Measurements from ENCODE around the gene DAPK2. TPM values are rescaled to one million over a fixed set of nuclear protein-coding genes. Genes with fewer than 3 reads are reported as not detected.

Gene DAPK2
- total RNA-seq, 4 donors from 2014 or later = 15.5 to 112 (median 57.5) TPM

- TF ChIP-seq CTCF (IDR thresholded peaks at IDR 0.05; ENCODE audit: low read depth) = no peak
Observed at GRCh38 chr15:64089543-64090280, 43.4 kb upstream of the DAPK2 start.

GRCh38 chr15:64082757-64083156 lies 36.5 kb upstream of the DAPK2 start:
- no peak for TF ChIP-seq CTCF (IDR thresholded peaks at IDR 0.05; ENCODE audit: low read depth)

GRCh38 chr15:64072812-64073211 lies 26.5 kb upstream of the DAPK2 start:
- no peak for TF ChIP-seq CTCF (IDR thresholded peaks at IDR 0.05; ENCODE audit: low read depth)

- TF ChIP-seq CTCF (IDR thresholded peaks at IDR 0.05; ENCODE audit: low read depth) = no peak
Observed at GRCh38 chr15:64071931-64072765, 25.9 kb upstream of the DAPK2 start.

DNA sequence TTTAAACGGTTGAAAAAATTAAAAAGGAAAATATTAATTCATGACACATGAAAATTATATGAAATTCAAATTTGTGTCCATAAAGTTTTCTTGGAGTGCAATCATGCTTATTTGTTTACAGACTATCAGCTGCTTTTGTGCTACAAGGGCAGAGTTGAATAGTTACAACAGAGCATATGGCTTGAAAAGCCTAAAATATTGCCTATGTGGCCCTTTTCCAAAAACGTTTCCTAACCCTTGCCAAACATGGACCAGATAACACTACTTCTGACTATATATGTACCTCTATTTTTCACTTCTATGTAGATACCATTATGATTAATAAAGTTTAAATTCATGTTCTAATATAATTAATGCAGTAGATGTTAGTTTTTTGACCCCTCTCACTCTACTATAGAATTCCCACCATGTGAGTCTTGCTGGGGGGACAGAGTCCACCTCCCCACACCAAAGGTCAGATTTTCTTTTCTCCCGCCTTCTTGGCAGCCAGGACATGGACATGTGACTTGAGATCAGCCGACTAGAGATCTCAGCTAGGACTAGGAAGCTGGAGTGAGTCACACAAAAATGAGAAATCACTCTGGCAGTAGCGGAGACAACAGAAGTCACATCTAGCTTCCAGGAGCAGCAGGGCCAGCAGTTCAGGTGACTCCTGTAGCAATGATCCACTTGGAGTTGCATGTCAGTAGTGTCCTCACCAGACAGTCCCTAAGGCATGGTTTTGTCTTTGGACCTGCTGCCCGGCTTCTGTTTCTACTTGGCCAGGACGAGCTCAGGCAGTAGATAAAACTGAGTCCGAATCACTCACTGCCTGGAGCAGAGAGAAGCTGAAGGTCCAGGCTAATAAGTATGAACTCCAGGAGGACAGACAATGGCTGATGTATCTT lies 24.9 kb upstream of the DAPK2 start:
- TF ChIP-seq CTCF (IDR thresholded peaks at IDR 0.05; ENCODE audit: low read depth) = no peak

DNA sequence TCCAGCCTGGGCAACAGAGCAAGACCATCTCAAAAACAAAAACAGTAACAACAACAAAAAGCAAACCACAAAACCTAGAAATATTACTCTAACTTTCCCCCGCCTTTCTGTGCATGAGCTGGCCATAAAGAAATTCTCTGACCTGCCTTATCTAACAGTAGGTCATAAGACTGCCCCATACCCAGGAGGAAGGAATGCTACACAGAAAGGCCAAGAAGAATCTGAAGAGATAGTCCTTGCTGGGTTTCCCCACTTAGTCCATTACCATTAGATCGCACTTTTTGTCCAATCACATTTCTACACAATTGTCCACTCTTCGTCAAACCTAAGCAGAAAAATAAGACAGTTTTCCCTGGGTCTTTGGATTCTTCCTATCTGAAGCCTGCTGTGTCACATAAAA lies 23.8 kb upstream of the DAPK2 start:
- TF ChIP-seq CTCF (IDR thresholded peaks at IDR 0.05; ENCODE audit: low read depth) = no peak
